NCI-H187 treated with DMSO at 0.1 percent for 48 hours (cell line): ENCODE measurements around the gene FBXO8.
"Not testable (repeated sequence)": the region's sequence is repeated elsewhere in the genome, so short reads cannot be mapped to it uniquely, and the experiment has no call there.

Experiments used
- DNase-seq: peaks from one replicate; lab custom pipeline; 2025; lab: John Stamatoyannopoulos, UW

FBXO8 gene

GRCh38 chr4:174282836-174283506, 496 bp downstream of the FBXO8 start:
- DNase-seq, result peak; percentile 70

- DNase-seq, result no peak
Observed at GRCh38 chr4:174281901-174282300, 1.6 kb downstream of the FBXO8 start.

- DNase-seq, result no peak
Observed at GRCh38 chr4:174281182-174281737, 2.2 kb downstream of the FBXO8 start.

- no peak for DNase-seq
Observed at GRCh38 chr4:174279433-174280155, 3.9 kb downstream of the FBXO8 start.

GRCh38 chr4:174278467-174278866, 5.0 kb downstream of the FBXO8 start:
- no peak for DNase-seq

GRCh38 chr4:174277433-174277832, 6.0 kb downstream of the FBXO8 start:
- DNase-seq, result no peak

- no peak for DNase-seq
Observed at GRCh38 chr4:174275101-174275500, 8.4 kb downstream of the FBXO8 start.

GRCh38 chr4:174274436-174274835, 9.0 kb downstream of the FBXO8 start:
- no peak for DNase-seq

GRCh38 chr4:174273930-174274329, 9.5 kb downstream of the FBXO8 start:
- DNase-seq, result no peak

GRCh38 chr4:174266416-174266815, 17.1 kb downstream of the FBXO8 start:
- DNase-seq, result no peak

- no peak for DNase-seq
Observed at GRCh38 chr4:174265916-174266315, 17.6 kb downstream of the FBXO8 start.

- DNase-seq, result no peak
Observed at GRCh38 chr4:174263445-174263736, 20.1 kb downstream of the FBXO8 start.

- no peak for DNase-seq
Observed at GRCh38 chr4:174262624-174263444, 20.6 kb downstream of the FBXO8 start.

- DNase-seq, result not testable (repeated sequence)
Observed at GRCh38 chr4:174261432-174261831, 22.0 kb downstream of the FBXO8 start.

GRCh38 chr4:174260099-174260498, 23.4 kb downstream of the FBXO8 start:
- no peak for DNase-seq

GRCh38 chr4:174259580-174259979, 23.9 kb downstream of the FBXO8 start:
- no peak for DNase-seq

- DNase-seq, result no peak
Observed at GRCh38 chr4:174256277-174256713, 27.2 kb downstream of the FBXO8 start.

- no peak for DNase-seq
Observed at GRCh38 chr4:174255786-174256185, 27.7 kb downstream of the FBXO8 start.

GRCh38 chr4:174255374-174255773, 28.1 kb downstream of the FBXO8 start:
- no peak for DNase-seq

GRCh38 chr4:174254613-174255012, 28.9 kb downstream of the FBXO8 start:
- no peak for DNase-seq

- no peak for DNase-seq
Observed at GRCh38 chr4:174252412-174252811, 31.1 kb downstream of the FBXO8 start.

- no peak for DNase-seq
Observed at GRCh38 chr4:174248407-174248806, 35.1 kb downstream of the FBXO8 start.

GRCh38 chr4:174245714-174246113, 37.8 kb downstream of the FBXO8 start:
- DNase-seq, result no peak
